ENCODE data around the gene DNAJC27. TPM values are rescaled to one million over a fixed set of nuclear protein-coding genes. Genes with fewer than 3 reads are reported as not detected.

The DNAJC27 gene
- total RNA-seq, 4 donors from 2014 or later: 12.8 to 23.4 (median 14.0) TPM

DNA sequence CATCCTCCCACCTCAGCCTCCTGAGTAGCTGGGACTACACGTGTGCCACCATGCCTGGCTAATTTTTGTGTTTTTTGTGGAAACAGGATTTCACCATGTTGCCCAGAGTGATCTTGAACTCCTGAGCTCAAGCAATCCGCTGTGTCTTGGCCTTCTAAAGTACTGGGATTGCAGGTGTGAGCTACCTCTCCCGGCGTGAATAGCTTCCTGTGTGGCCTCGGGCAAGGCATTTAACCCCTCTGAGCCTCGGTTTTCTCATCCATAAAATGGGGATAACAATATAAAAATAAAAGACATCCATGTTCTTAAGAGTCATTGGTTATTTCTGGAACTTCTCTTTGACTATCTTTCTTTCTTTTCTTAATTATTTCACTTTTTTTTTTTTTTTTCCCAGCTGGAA, 32.4 kb downstream of the DNAJC27 start:
- Histone ChIP-seq H3K27ac (no peak overlapping the region), H3K4me1 (no peaks in the 10 kb centered on the region), H3K9me3 (no peaks in the 10 kb centered on the region), H3K4me3 (no peak overlapping the region), H3K36me3 (no peaks in the 10 kb centered on the region), H3K27me3 (no peaks in the 10 kb centered on the region)
- 79 to 81% methylated on average over 6 of the region's 6 CpGs for WGBS, 2 donors
- DNase-seq (ENCODE audit: low spot score in 2 of 2): no peak
- TF ChIP-seq, protein P1, sequence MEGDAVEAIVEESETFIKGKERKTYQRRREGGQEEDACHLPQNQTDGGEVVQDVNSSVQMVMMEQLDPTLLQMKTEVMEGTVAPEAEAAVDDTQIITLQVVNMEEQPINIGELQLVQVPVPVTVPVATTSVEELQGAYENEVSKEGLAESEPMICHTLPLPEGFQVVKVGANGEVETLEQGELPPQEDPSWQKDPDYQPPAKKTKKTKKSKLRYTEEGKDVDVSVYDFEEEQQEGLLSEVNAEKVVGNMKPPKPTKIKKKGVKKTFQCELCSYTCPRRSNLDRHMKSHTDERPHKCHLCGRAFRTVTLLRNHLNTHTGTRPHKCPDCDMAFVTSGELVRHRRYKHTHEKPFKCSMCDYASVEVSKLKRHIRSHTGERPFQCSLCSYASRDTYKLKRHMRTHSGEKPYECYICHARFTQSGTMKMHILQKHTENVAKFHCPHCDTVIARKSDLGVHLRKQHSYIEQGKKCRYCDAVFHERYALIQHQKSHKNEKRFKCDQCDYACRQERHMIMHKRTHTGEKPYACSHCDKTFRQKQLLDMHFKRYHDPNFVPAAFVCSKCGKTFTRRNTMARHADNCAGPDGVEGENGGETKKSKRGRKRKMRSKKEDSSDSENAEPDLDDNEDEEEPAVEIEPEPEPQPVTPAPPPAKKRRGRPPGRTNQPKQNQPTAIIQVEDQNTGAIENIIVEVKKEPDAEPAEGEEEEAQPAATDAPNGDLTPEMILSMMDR (IDR thresholded peaks at IDR 0.05): no peak
- TF ChIP-seq EP300 (IDR thresholded peaks at IDR 0.05) (no peak), POLR2A (IDR thresholded peaks at IDR 0.05) (no peak)

DNA sequence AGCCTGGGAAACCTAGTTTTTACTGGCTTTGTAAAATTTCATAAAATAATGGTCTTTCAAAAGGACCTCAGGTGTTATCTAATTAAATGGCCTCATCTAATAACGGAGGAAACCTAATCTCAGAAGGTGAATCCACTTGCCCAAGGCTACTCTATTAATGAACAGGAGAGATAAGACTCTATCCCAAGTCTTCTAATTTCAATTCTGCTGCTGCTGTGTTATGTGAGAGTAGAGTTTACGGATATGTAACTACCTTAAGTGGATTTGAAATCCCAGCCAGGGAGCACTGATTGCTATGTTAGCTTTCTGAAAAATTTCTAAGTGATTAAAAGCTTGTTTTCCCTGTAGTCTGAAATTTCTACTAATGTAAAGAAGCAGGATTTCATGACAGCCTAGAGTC, 34.5 kb downstream of the DNAJC27 start:
- H3K4me3 ChIP-seq: no peak overlapping the region
- 94 to 96% methylated on average over 2 of the region's 2 CpGs for WGBS, 2 donors
- TF ChIP-seq, protein P1 (IDR thresholded peaks at IDR 0.05): no peak
- no peak for TF ChIP-seq EP300 (IDR thresholded peaks at IDR 0.05)
- no peak for TF ChIP-seq POLR2A (IDR thresholded peaks at IDR 0.05)
- no peaks in the 10 kb centered on the region for H3K9me3 ChIP-seq
- H3K27me3 ChIP-seq: no peaks in the 10 kb centered on the region
- H3K36me3 ChIP-seq: no peaks in the 10 kb centered on the region
- no peak overlapping the region for H3K27ac ChIP-seq
- no peak for DNase-seq (ENCODE audit: low spot score in 2 of 2)
- no peaks in the 10 kb centered on the region for H3K4me1 ChIP-seq

DNA sequence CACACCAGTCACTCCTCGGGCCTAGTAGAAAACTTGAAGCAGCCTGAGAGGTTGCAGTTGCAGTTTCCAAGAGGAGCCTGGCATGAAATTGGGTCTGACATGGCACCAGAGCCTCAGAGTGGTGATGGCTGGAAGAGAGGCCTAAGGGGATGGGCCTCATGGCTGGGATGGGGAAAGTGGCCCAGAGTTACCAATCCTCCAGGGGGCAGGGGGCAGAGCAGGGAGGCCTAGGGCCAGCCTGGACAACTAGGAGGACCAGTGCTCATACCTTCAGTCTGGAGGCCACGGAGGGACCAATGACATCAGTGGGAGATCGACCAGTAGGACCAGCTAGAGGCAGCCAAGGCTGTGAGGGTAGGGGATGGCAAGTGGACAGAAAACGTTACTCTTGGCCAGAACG, 36.6 kb downstream of the DNAJC27 start:
- no peaks in the 10 kb centered on the region for H3K9me3 ChIP-seq
- TF ChIP-seq POLR2A (IDR thresholded peaks at IDR 0.05): no peak
- no peak for TF ChIP-seq EP300 (IDR thresholded peaks at IDR 0.05)
- TF ChIP-seq, protein P1 (IDR thresholded peaks at IDR 0.05): no peak
- WGBS, 2 donors: 90% methylated on average over 5 of the region's 5 CpGs
- H3K27ac ChIP-seq: no peak overlapping the region
- H3K4me3 ChIP-seq: no peak overlapping the region
- DNase-seq (ENCODE audit: low spot score in 2 of 2): no peak
- H3K27me3 ChIP-seq: no peaks in the 10 kb centered on the region
- no peaks in the 10 kb centered on the region for H3K36me3 ChIP-seq
- H3K4me1 ChIP-seq: no peaks in the 10 kb centered on the region

DNA sequence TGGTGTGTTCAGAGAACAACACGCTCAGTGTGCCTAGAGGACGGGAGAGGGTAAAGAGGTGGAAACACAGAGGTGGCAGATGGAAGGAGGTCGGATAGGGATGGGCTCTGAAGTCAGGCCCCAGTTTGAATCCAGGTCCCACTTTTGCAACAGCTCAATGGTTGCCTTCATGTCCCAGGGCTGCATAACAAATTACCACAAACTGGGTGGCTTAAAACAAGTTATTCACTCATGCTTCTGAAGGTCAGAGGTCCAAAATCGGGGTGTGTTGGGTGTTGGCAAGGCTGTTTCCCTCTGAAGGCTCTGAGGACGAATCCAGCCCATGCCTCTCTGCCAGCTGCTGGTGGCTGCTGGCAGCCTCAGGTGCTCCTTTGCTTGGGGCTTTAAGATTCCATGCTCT, 39.0 kb downstream of the DNAJC27 start:
- Histone ChIP-seq H3K4me1 (peaks cover 0 to 2% (median under 1%) of the 10 kb centered on the region in 4 donors), H3K27me3 (no peaks in the 10 kb centered on the region), H3K27ac (no peak overlapping the region), H3K36me3 (no peaks in the 10 kb centered on the region), H3K9me3 (no peaks in the 10 kb centered on the region), H3K4me3 (no peak overlapping the region)
- TF ChIP-seq POLR2A (IDR thresholded peaks at IDR 0.05) (no peak), EP300 (IDR thresholded peaks at IDR 0.05) (no peak)
- TF ChIP-seq, protein P1 (IDR thresholded peaks at IDR 0.05): no peak
- DNase-seq (ENCODE audit: low spot score in 2 of 2): no peak
- WGBS, 2 donors: 74 to 82% methylated on average over 5 of the region's 5 CpGs

DNA sequence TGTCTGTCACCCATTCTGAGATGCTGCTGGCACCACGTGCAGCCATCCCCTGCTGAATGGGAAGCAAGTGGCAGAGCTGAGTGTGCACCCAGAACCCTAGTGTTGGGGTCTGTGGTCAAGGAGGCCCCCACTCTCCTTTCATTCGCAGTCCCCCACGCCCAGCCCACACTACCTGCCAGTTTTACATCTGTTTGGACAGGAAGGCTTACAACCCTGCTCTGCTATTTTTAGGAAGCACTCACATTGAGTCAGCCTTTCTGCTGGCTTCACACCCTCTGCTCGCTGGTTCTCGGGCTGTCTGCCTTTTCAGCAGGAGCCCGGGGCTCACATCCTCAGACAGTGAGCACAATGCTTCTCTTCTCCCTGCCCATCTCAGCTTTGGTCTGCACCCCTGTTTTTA, 41.0 kb downstream of the DNAJC27 start:
- no peaks in the 10 kb centered on the region for H3K9me3 ChIP-seq
- 56 to 63% methylated on average over 6 of the region's 6 CpGs for WGBS, 2 donors
- H3K27me3 ChIP-seq: no peaks in the 10 kb centered on the region
- no peak overlapping the region for H3K27ac ChIP-seq
- H3K36me3 ChIP-seq: no peaks in the 10 kb centered on the region
- TF ChIP-seq EP300 (IDR thresholded peaks at IDR 0.05) (no peak), POLR2A (IDR thresholded peaks at IDR 0.05) (no peak)
- TF ChIP-seq, protein P1 (IDR thresholded peaks at IDR 0.05): no peak
- peaks cover 0 to 19% (median 10%) of the 10 kb centered on the region in 4 donors for H3K4me1 ChIP-seq
- no peak overlapping the region for H3K4me3 ChIP-seq
- DNase-seq (ENCODE audit: low spot score in 2 of 2): no peak

All from tibial nerve (tissue), 4 donors.